ENCODE measurements around the gene AGRN.

Gene AGRN

DNA sequence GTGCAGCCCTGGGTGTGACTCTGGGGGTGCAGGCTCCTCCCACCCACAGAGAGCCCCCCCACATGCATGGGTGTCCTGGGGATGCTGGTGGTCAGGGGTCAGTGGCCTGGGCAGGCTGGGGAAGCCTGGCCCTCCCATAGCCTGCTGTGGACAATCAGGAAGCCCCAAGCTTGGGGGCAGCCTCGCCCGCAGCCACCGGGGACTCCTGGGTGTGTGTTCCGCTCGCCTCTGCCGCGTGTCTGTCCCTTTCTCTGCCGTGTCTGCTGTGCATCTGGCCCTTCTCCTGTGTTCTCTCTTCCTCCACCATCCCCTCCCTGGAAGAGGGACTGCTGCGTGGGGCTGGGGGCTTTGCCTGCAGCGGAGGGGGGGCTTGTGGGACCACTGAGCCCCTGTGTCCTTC, 22.9 kb downstream of the AGRN start:
- Histone ChIP-seq H2AFZ (ENCODE audit: low read depth) (no peak overlapping the region), H3K4me2 (no peak overlapping the region), H3K79me2 (ENCODE audit: insufficient read depth, low read depth) (no peaks in the 10 kb centered on the region), H3K4me1 (ENCODE audit: low read depth, poor library complexity, severe bottlenecking) (peaks cover 6% of the 10 kb centered on the region), H3K36me3 (ENCODE audit: insufficient read depth) (no peaks in the 10 kb centered on the region), H3K27me3 (ENCODE audit: insufficient read depth, low read depth) (peaks cover 30% of the 10 kb centered on the region), H3K4me3 (IDR thresholded peaks at IDR 0.05; ENCODE audit: insufficient read depth, low read depth, low read length) (no peak overlapping the region), H3K27ac (no peak overlapping the region), H3K9ac (no peak overlapping the region), H4K20me1 (ENCODE audit: insufficient read depth) (no peaks in the 10 kb centered on the region)
- TF ChIP-seq, protein P1, sequence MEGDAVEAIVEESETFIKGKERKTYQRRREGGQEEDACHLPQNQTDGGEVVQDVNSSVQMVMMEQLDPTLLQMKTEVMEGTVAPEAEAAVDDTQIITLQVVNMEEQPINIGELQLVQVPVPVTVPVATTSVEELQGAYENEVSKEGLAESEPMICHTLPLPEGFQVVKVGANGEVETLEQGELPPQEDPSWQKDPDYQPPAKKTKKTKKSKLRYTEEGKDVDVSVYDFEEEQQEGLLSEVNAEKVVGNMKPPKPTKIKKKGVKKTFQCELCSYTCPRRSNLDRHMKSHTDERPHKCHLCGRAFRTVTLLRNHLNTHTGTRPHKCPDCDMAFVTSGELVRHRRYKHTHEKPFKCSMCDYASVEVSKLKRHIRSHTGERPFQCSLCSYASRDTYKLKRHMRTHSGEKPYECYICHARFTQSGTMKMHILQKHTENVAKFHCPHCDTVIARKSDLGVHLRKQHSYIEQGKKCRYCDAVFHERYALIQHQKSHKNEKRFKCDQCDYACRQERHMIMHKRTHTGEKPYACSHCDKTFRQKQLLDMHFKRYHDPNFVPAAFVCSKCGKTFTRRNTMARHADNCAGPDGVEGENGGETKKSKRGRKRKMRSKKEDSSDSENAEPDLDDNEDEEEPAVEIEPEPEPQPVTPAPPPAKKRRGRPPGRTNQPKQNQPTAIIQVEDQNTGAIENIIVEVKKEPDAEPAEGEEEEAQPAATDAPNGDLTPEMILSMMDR (conservative IDR thresholded peaks at IDR 0.05; ENCODE audit: low read depth, low read length) = no peak

GRCh38 chr1:1043411-1043810, 23.5 kb downstream of the AGRN start:
- Histone ChIP-seq H3K79me2 (ENCODE audit: insufficient read depth, low read depth) (no peaks in the 10 kb centered on the region), H3K36me3 (ENCODE audit: insufficient read depth) (no peaks in the 10 kb centered on the region), H3K4me3 (IDR thresholded peaks at IDR 0.05; ENCODE audit: insufficient read depth, low read depth, low read length) (no peak overlapping the region), H3K27me3 (ENCODE audit: insufficient read depth, low read depth) (peaks cover 28% of the 10 kb centered on the region), H3K4me2 (no peak overlapping the region), H2AFZ (ENCODE audit: low read depth) (no peak overlapping the region), H3K27ac (no peak overlapping the region), H3K4me1 (ENCODE audit: low read depth, poor library complexity, severe bottlenecking) (peaks cover 6% of the 10 kb centered on the region), H4K20me1 (ENCODE audit: insufficient read depth) (no peaks in the 10 kb centered on the region), H3K9ac (no peak overlapping the region)
- TF ChIP-seq, protein P1 (conservative IDR thresholded peaks at IDR 0.05; ENCODE audit: low read depth, low read length) = no peak

DNA sequence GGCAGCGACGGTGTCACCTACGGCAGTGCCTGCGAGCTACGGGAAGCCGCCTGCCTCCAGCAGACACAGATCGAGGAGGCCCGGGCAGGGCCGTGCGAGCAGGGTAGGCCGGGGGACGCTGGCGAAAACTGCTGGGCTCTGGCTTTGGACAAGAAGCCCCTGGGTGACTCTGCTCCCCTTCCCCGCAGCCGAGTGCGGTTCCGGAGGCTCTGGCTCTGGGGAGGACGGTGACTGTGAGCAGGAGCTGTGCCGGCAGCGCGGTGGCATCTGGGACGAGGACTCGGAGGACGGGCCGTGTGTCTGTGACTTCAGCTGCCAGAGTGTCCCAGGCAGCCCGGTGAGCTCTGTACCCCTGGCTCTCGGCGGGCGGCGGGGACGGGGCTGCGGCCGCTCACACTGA, 24.0 kb downstream of the AGRN start:
- Histone ChIP-seq H3K4me1 (ENCODE audit: low read depth, poor library complexity, severe bottlenecking) (peaks cover 6% of the 10 kb centered on the region), H3K9ac (no peak overlapping the region), H2AFZ (ENCODE audit: low read depth) (no peak overlapping the region), H3K4me3 (IDR thresholded peaks at IDR 0.05; ENCODE audit: insufficient read depth, low read depth, low read length) (no peak overlapping the region), H3K36me3 (ENCODE audit: insufficient read depth) (no peaks in the 10 kb centered on the region), H3K4me2 (no peak overlapping the region), H3K27me3 (ENCODE audit: insufficient read depth, low read depth) (peaks cover 27% of the 10 kb centered on the region), H3K27ac (no peak overlapping the region), H4K20me1 (ENCODE audit: insufficient read depth) (no peaks in the 10 kb centered on the region), H3K79me2 (ENCODE audit: insufficient read depth, low read depth) (no peaks in the 10 kb centered on the region)
- TF ChIP-seq, protein P1 (conservative IDR thresholded peaks at IDR 0.05; ENCODE audit: low read depth, low read length) = no peak

DNA sequence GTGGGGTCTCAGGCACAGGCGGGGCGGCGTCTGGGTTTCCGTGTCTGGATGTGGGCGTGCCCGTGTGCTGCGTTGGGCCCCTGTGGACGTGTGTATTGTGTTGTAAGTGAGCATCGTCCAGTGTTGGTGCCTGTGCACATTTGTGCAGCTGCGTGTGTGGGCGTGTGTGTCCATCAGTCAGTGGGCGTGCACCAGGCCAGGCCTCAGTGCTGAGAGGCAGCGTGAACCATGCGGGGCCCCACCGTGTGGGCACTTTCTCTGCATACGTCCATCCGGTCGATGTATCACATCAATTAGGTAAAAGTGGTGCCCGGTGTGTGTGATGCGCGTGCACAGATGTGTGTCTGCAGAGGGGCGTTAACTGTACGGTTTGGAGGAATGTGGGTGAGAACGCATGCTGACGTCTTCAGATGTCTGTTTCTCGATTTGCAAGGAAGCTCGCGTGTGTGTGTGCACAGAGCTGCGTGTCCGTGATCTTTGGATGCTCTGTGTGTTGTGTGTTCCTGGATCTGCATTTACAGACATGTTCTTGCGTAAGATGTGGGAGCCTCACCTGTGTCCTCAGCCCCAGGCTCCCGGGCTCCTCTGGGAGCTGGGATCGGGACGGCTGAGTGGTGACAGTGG, 24.6 kb downstream of the AGRN start:
- no peaks in the 10 kb centered on the region for H4K20me1 ChIP-seq (ENCODE audit: insufficient read depth)
- no peak overlapping the region for H3K9ac ChIP-seq
- H2AFZ ChIP-seq (ENCODE audit: low read depth) = no peak overlapping the region
- peaks cover 2% of the 10 kb centered on the region for H3K4me1 ChIP-seq (ENCODE audit: low read depth, poor library complexity, severe bottlenecking)
- no peaks in the 10 kb centered on the region for H3K36me3 ChIP-seq (ENCODE audit: insufficient read depth)
- peaks cover 21% of the 10 kb centered on the region for H3K27me3 ChIP-seq (ENCODE audit: insufficient read depth, low read depth)
- no peaks in the 10 kb centered on the region for H3K79me2 ChIP-seq (ENCODE audit: insufficient read depth, low read depth)
- H3K4me3 ChIP-seq (IDR thresholded peaks at IDR 0.05; ENCODE audit: insufficient read depth, low read depth, low read length) = no peak overlapping the region
- H3K4me2 ChIP-seq = no peak overlapping the region
- TF ChIP-seq, protein P1 (conservative IDR thresholded peaks at IDR 0.05; ENCODE audit: low read depth, low read length) = no peak
- no peak overlapping the region for H3K27ac ChIP-seq
